ENCODE data around the gene CHD2. TPM values are rescaled to one million over a fixed set of nuclear protein-coding genes. Genes with fewer than 3 reads are reported as not detected.

Gene CHD2
- total RNA-seq, 2 donors from 2014 or later: 76.3 to 137 TPM

GRCh38 chr15:92968926-92969651 is 69.0 kb downstream of the CHD2 start:
- Histone ChIP-seq H3K4me3 (no peak overlapping the region), H3K27me3 (replicated peaks; ENCODE audit: insufficient read depth) (no peaks in the 10 kb centered on the region), H3K9me3 (no peaks in the 10 kb centered on the region), H3K4me1 (replicated peaks) (no peaks in the 10 kb centered on the region), H3K36me3 (peaks cover 0 to 5% of the 10 kb centered on the region in 2 donors), H3K27ac (no peak overlapping the region)
- no peak for TF ChIP-seq POLR2A (IDR thresholded peaks at IDR 0.05)
- no peak for TF ChIP-seq CTCF (IDR thresholded peaks at IDR 0.05)
- no peak for TF ChIP-seq POLR2AphosphoS5 (IDR thresholded peaks at IDR 0.05)
- intact Hi-C loops (cut with DNase I): no loop called here
- DNase-seq (ENCODE audit: low spot score): no peak
- WGBS: 97% methylated on average over 5 of the region's 5 CpGs

- intact Hi-C loops (cut with DNase I): no loop called here
- Histone ChIP-seq H3K27me3 (replicated peaks; ENCODE audit: insufficient read depth) (no peaks in the 10 kb centered on the region), H3K4me1 (replicated peaks) (no peaks in the 10 kb centered on the region), H3K4me3 (no peak overlapping the region), H3K36me3 (peaks cover 5 to 14% of the 10 kb centered on the region in 2 donors), H3K27ac (no peak overlapping the region), H3K9me3 (no peaks in the 10 kb centered on the region)
- TF ChIP-seq POLR2AphosphoS5 (IDR thresholded peaks at IDR 0.05): no peak
- no peak for DNase-seq (ENCODE audit: low spot score)
- WGBS: 96% methylated on average over 1 of the region's 1 CpG
These were observed 70.5 kb downstream of the CHD2 start for GRCh38 chr15:92970656-92971055.

- Histone ChIP-seq H3K9me3 (no peaks in the 10 kb centered on the region), H3K27ac (no peak overlapping the region), H3K27me3 (replicated peaks; ENCODE audit: insufficient read depth) (no peaks in the 10 kb centered on the region), H3K36me3 (peaks cover 5 to 14% of the 10 kb centered on the region in 2 donors), H3K4me1 (replicated peaks) (no peaks in the 10 kb centered on the region), H3K4me3 (no peak overlapping the region)
- WGBS: 94% methylated on average over 1 of the region's 1 CpG
- TF ChIP-seq CTCF (IDR thresholded peaks at IDR 0.05): no peak
- TF ChIP-seq POLR2AphosphoS5 (IDR thresholded peaks at IDR 0.05): no peak
- no peak for TF ChIP-seq POLR2A (IDR thresholded peaks at IDR 0.05)
- no peak for DNase-seq (ENCODE audit: low spot score)
- intact Hi-C loops (cut with DNase I): no loop called here
These were observed 71.0 kb downstream of the CHD2 start for GRCh38 chr15:92971081-92971480.

GRCh38 chr15:92971713-92972112 is 71.6 kb downstream of the CHD2 start:
- DNase-seq (ENCODE audit: low spot score): no peak
- Histone ChIP-seq H3K9me3 (no peaks in the 10 kb centered on the region), H3K4me3 (no peak overlapping the region), H3K27me3 (replicated peaks; ENCODE audit: insufficient read depth) (no peaks in the 10 kb centered on the region), H3K4me1 (replicated peaks) (no peaks in the 10 kb centered on the region), H3K27ac (no peak overlapping the region), H3K36me3 (peaks cover 5 to 14% of the 10 kb centered on the region in 2 donors)
- no peak for TF ChIP-seq POLR2AphosphoS5 (IDR thresholded peaks at IDR 0.05)
- intact Hi-C loops (cut with DNase I): no loop called here
- 70% methylated on average over 1 of the region's 1 CpG for WGBS

- Histone ChIP-seq H3K4me1 (replicated peaks) (no peaks in the 10 kb centered on the region), H3K27ac (no peak overlapping the region), H3K36me3 (peaks cover 5 to 16% of the 10 kb centered on the region in 2 donors), H3K9me3 (no peaks in the 10 kb centered on the region), H3K4me3 (no peak overlapping the region), H3K27me3 (replicated peaks; ENCODE audit: insufficient read depth) (no peaks in the 10 kb centered on the region)
- intact Hi-C loops (cut with DNase I): no loop called here
- TF ChIP-seq POLR2AphosphoS5 (IDR thresholded peaks at IDR 0.05) (no peak), POLR2A (IDR thresholded peaks at IDR 0.05) (no peak), CTCF (IDR thresholded peaks at IDR 0.05) (no peak)
- WGBS: 91% methylated on average over 6 of the region's 6 CpGs
- no peak for DNase-seq (ENCODE audit: low spot score)
These were observed 74.2 kb downstream of the CHD2 start for GRCh38 chr15:92974183-92974915.
